Testis (tissue), 3 donors: ENCODE measurements around the gene SH3BP4. TPM values are rescaled to one million over a fixed set of nuclear protein-coding genes. Genes with fewer than 3 reads are reported as not detected.

Source experiments
- DNase-seq: peaks from one replicate; pipeline ENCODE4 v3.0.0-alpha.2; 2019
- H3K27ac ChIP-seq, 2 donors: fragments of 200-600 bp; sonication (generic); one replicate each; pipeline ENCODE4 v1.5.1; 2019
- H3K27me3 ChIP-seq: fragments of 200-600 bp; sonication (generic); one replicate; pipeline ENCODE4 v1.5.1; 2019
- H3K36me3 ChIP-seq: fragments of 200-600 bp; sonication (generic); one replicate; pipeline ENCODE4 v1.5.1; 2017; ENCODE audit warnings: low read depth; ENCODE audit errors: missing control alignments
- H3K4me1 ChIP-seq: fragments of 200-600 bp; sonication (generic); one replicate; pipeline ENCODE4 v1.5.1; 2019
- H3K4me3 ChIP-seq, 2 donors: fragments of 200-600 bp; sonication (generic); one replicate each; pipeline ENCODE4 v1.5.1; 2017 to 2019
- H3K9me3 ChIP-seq: fragments of 200-600 bp; sonication (generic); one replicate; pipeline ENCODE4 v1.5.1; 2017
- POLR2A ChIP-seq: fragments of 450-650 bp; IDR thresholded peaks from one replicate; pipeline ENCODE4 v1.6.1; 2017; ENCODE audit warnings: antibody characterized with exemption, mild to moderate bottlenecking, moderate library complexity
- WGBS, 2 donors: methylation state at CpG; one replicate each; pipeline ENCODE4 v1.1.5; 2018; 5-methylcytosine and 5-hydroxymethylcytosine counted together
- intact Hi-C: fragments of 100-400 bp; cut with DNase I; formaldehyde crosslinking; loops from one replicate; pipeline ENCODE4 v1.15.1; 2023; ENCODE audit warnings: low total_unique reads
- polyA plus RNA-seq: library from polyadenylated mRNA; stranded (reverse); fragments of 350-450 nt; fragmentation: Illumina TruSeq; extraction: RNeasy Lipid Tissue Mini Kit (QIAGEN cat#74804); gene quantifications from one replicate; pipeline ENCODE4 v1.2.3, GENCODE V29; 2014; ENCODE audit warnings: low read depth, low replicate concordance; ENCODE audit not compliant: insufficient read depth
- total RNA-seq, 2 donors: library from RNA; depleted of rRNA; stranded (reverse); fragments of >200 nt; gene quantifications; one replicate each; pipeline ENCODE4 v1.2.3, GENCODE V29; 2016
- TF ChIP-seq, protein P1 (sequence below), 3 experiments: fragments of 450-650 bp in 2 of 3; fragments of 200-600 bp in 1 of 3; sonication (generic) in 1 of 3; IDR thresholded peaks; one replicate each; pipeline ENCODE4 v1.5.1; 2016 to 2019; ENCODE audit warnings: antibody characterized with exemption in 3 of 3, mild to moderate bottlenecking in 2 of 3, moderate library complexity in 1 of 3

Gene SH3BP4
- total and polyA plus RNA-seq, 3 donors from 2014 or later = 33.3 to 88.5 (median 64.4) TPM

DNA sequence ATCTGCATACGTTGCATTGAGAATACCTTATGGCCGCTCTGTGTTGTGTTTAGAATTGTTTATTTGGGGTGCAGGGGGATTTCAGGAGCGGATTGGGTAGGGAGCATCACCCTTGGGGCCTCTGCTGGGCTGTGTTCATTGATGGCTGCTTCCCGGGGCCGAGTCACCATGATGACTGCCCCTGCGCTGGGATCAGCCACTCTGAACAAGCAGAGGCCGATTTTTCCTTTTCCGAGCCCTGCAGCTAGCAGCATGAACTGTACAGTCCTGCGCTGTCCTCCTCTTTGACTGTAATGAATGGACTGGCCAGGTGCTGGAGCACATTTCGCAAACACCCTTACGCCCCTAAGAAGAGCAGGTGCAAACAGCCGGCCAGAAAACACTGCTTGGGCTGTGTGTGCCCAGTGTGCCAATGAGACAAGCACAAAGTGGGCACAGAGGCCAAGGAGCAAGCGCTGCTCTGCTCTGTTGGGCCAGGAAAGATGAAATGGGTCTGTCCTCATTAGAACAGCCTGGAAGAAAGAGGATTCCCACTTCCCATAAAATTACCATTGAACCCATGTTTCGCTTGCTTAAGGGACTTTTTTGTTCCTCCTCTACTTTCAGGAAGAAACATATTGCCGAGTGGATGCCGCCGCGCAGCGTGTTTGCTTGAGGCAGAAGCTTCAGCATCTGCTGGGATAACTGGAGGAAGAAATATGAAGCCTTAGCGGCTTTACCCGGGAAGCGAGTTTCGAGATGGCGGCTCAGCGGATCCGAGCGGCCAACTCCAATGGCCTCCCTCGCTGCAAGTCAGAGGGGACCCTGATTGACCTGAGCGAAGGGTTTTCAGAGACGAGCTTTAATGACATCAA is 82.7 kb downstream of the SH3BP4 start:
- TF ChIP-seq, protein P1, sequence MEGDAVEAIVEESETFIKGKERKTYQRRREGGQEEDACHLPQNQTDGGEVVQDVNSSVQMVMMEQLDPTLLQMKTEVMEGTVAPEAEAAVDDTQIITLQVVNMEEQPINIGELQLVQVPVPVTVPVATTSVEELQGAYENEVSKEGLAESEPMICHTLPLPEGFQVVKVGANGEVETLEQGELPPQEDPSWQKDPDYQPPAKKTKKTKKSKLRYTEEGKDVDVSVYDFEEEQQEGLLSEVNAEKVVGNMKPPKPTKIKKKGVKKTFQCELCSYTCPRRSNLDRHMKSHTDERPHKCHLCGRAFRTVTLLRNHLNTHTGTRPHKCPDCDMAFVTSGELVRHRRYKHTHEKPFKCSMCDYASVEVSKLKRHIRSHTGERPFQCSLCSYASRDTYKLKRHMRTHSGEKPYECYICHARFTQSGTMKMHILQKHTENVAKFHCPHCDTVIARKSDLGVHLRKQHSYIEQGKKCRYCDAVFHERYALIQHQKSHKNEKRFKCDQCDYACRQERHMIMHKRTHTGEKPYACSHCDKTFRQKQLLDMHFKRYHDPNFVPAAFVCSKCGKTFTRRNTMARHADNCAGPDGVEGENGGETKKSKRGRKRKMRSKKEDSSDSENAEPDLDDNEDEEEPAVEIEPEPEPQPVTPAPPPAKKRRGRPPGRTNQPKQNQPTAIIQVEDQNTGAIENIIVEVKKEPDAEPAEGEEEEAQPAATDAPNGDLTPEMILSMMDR (IDR thresholded peaks at IDR 0.05) = no peak
- TF ChIP-seq POLR2A = no peak
- Histone ChIP-seq H3K27me3 (no peaks in the 10 kb centered on the region), H3K4me1 (peaks cover 16% of the 10 kb centered on the region), H3K27ac (no peak overlapping the region), H3K9me3 (no peaks in the 10 kb centered on the region), H3K36me3 (no peaks in the 10 kb centered on the region), H3K4me3 (no peak overlapping the region)
- intact Hi-C loops = no loop called here
- 91 to 93% methylated on average over 30 of the region's 30 CpGs for WGBS, 2 donors
- DNase-seq = no peak

DNA sequence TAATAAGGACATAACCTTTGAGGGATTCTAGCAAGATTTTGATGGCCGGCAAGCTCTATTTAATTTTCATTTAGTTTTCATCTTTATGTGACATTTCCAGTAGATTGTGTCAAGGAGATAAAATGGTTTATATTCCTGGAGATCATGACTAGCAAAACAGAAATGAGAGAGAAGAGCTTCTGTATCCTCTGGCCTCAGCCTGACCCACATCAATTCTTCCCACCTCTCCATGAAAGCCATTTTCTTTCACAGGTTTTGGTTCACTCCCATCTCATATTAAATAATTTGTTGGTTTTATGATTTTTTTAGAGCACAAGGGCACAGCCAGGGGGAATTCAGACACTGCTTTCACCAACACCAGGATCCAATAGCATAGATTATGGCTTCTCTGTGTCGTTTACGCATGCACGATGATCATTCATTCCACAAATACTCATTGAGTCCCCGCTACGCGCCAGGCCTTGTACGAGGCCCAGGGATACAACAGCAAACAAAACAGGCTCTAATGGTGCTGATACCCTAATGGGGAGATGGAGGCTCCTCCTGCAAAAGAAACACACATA is 85.9 kb downstream of the SH3BP4 start:
- Histone ChIP-seq H3K4me3 (no peak overlapping the region), H3K4me1 (peaks cover 9% of the 10 kb centered on the region), H3K9me3 (no peaks in the 10 kb centered on the region), H3K27me3 (no peaks in the 10 kb centered on the region), H3K36me3 (no peaks in the 10 kb centered on the region), H3K27ac (no peak overlapping the region)
- TF ChIP-seq, protein P1 (IDR thresholded peaks at IDR 0.05) = no peak
- TF ChIP-seq POLR2A = no peak
- DNase-seq = no peak
- WGBS, 2 donors = 91 to 97% methylated on average over 8 of the region's 8 CpGs
- intact Hi-C loops = no loop called here

DNA sequence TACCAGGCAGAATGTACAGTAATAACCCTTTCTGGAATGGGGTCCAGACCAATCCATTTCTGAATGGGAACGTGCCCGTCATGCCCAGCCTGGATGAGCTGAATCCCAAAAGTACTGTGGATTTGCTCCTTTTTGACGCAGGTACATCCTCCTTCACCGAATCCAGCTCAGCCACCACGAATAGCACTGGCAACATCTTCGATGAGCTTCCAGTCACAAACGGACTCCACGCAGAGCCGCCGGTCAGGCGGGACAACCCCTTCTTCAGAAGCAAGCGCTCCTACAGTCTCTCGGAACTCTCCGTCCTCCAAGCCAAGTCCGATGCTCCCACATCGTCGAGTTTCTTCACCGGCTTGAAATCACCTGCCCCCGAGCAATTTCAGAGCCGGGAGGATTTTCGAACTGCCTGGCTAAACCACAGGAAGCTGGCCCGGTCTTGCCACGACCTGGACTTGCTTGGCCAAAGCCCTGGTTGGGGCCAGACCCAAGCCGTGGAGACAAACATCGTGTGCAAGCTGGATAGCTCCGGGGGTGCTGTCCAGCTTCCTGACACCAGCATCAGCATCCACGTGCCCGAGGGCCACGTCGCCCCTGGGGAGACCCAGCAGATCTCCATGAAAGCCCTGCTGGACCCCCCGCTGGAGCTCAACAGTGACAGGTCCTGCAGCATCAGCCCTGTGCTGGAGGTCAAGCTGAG is 89.6 kb downstream of the SH3BP4 start:
- no peaks in the 10 kb centered on the region for H3K4me1 ChIP-seq
- H3K4me3 ChIP-seq = no peak overlapping the region
- 93 to 95% methylated on average over 26 to 31 of the region's 31 CpGs for WGBS, 2 donors
- DNase-seq = no peak
- H3K36me3 ChIP-seq = no peaks in the 10 kb centered on the region
- intact Hi-C loops = no loop called here
- no peak overlapping the region for H3K27ac ChIP-seq
- no peaks in the 10 kb centered on the region for H3K9me3 ChIP-seq
- TF ChIP-seq, protein P1 (IDR thresholded peaks at IDR 0.05) = no peak
- TF ChIP-seq POLR2A = no peak
- H3K27me3 ChIP-seq = no peaks in the 10 kb centered on the region

DNA sequence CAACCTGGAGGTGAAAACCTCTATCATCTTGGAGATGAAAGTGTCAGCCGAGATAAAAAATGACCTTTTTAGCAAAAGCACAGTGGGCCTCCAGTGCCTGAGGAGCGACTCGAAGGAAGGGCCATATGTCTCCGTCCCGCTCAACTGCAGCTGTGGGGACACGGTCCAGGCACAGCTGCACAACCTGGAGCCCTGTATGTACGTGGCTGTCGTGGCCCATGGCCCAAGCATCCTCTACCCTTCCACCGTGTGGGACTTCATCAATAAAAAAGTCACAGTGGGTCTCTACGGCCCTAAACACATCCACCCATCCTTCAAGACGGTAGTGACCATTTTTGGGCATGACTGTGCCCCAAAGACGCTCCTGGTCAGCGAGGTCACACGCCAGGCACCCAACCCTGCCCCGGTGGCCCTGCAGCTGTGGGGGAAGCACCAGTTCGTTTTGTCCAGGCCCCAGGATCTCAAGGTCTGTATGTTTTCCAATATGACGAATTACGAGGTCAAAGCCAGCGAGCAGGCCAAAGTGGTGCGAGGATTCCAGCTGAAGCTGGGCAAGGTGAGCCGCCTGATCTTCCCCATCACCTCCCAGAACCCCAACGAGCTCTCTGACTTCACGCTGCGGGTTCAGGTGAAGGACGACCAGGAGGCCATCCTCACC is 90.2 kb downstream of the SH3BP4 start:
- Histone ChIP-seq H3K4me3 (no peak overlapping the region), H3K27me3 (no peaks in the 10 kb centered on the region), H3K4me1 (no peaks in the 10 kb centered on the region), H3K36me3 (no peaks in the 10 kb centered on the region), H3K9me3 (no peaks in the 10 kb centered on the region), H3K27ac (no peak overlapping the region)
- intact Hi-C loops = no loop called here
- no peak for TF ChIP-seq POLR2A
- TF ChIP-seq, protein P1 (IDR thresholded peaks at IDR 0.05) = no peak
- DNase-seq = no peak
- WGBS, 2 donors = 94 to 96% methylated on average over 22 to 25 of the region's 25 CpGs
